Gastroesophageal sphincter (tissue), 4 donors: ENCODE results near the gene MNAT1. TPM values are rescaled to one million over a fixed set of nuclear protein-coding genes. Genes with fewer than 3 reads are reported as not detected.

ENCODE experiments used
- small RNA-seq, 4 donors: library from RNA; depleted of rRNA; stranded (forward); fragments of <200 nt; gene quantifications; one replicate each; pipeline ENCODE3, GENCODE V24; 2016
- total RNA-seq, 4 donors: library from RNA; depleted of rRNA; stranded (reverse); fragments of >200 nt; gene quantifications; one replicate each; pipeline ENCODE4 v1.1.0, GENCODE V29; 2016

The MNAT1 gene
- total RNA-seq, 4 donors from 2014 or later: 30.4 to 46.0 (median 42.8) TPM

Small RNAs within 50 kb of the gene (small RNA-seq; reads per million reads assigned to genes)
- gene RNU6-398P: 0 reads per million in 4 donors

Other genes with a start within 250 kb of the MNAT1 start
- gene C14orf39, start 248.7 kb upstream of the MNAT1 start, total RNA-seq: 1 to 10 TPM in 1 of 4 donors, under 1 TPM in 1, not detected in 2; 0.31 to 1.1 TPM
- not detected for gene SIX6, start 225.6 kb upstream of the MNAT1 start, total RNA-seq
- 1 to 10 TPM in 1 of 4 donors, under 1 TPM in 3; 0.42 to 1.4 (median 0.70) TPM for gene SIX1, start 85.3 kb upstream of the MNAT1 start, total RNA-seq
- gene SIX4, start 10.4 kb upstream of the MNAT1 start, total RNA-seq: 1 to 10 TPM; 1.6 to 2.4 (median 2.1) TPM
- 10 to 100 TPM in 3 of 4 donors, 1 to 10 TPM in 1; 7.5 to 16.5 (median 11.6) TPM for gene TRMT5, start 246.3 kb downstream of the MNAT1 start, total RNA-seq
- 10 to 100 TPM; 11.9 to 19.9 (median 16.2) TPM for gene SLC38A6, start 246.5 kb downstream of the MNAT1 start, total RNA-seq